IMR-90 (cell line): ENCODE measurements around the gene PPARD. TPM values are rescaled to one million over a fixed set of nuclear protein-coding genes. Genes with fewer than 3 reads are reported as not detected.
A peak's percentile ranks its signal among the peaks of the same experiment; 100 is the strongest.

Experiments used
- ATAC-seq: fragments of 200-7000 bp; cut with Tn5 transposase; 2 replicates; pipeline ENCODE4 v1.9.1; 2020; ENCODE audit warnings: low read depth, mild to moderate bottlenecking, moderate library complexity
- BruUV-seq: library from RNA; stranded (reverse); fragments of 400-500 nt; replicated peaks from 2 replicates; lab custom pipeline; 2021; lab: Mats Ljungman, UMichigan
- CTCF ChIA-PET: fragments of 300-600 bp; formaldehyde crosslinking; extraction: SDS; loops from one replicate; lab custom pipeline; 2021; ENCODE audit warnings: antibody characterized with exemption; lab: Yijun Ruan, JAX
- POLR2A ChIA-PET: fragments of 300-600 bp; sonication (Branson Sonifier 250); formaldehyde crosslinking; loops from one replicate; lab custom pipeline; 2022; ENCODE audit warnings: antibody characterized with exemption; ENCODE audit not compliant: unreplicated experiment; lab: Charles Lee
- DNase-seq: peaks from one replicate; pipeline ENCODE4 v3.0.0; 2013
- H2AFZ ChIP-seq: replicated peaks from 2 replicates; pipeline ENCODE3; 2013; ENCODE audit warnings: low read length, mild to moderate bottlenecking; ENCODE audit not compliant: poor library complexity
- H2AK5ac ChIP-seq: 2 replicates; pipeline ENCODE4 v1.6.1; 2013; ENCODE audit warnings: low read depth, low read length, inconsistent platforms
- H2AK9ac ChIP-seq: replicated peaks from 2 replicates; pipeline ENCODE3; 2013; ENCODE audit warnings: mild to moderate bottlenecking, low read depth, low read length, moderate library complexity; ENCODE audit not compliant: poor library complexity
- H2BK120ac ChIP-seq: 2 replicates; pipeline ENCODE4 v1.6.1; 2013; ENCODE audit warnings: low read depth, low read length, inconsistent platforms
- H2BK15ac ChIP-seq: 3 replicates; pipeline ENCODE4 v1.6.1; 2013; ENCODE audit warnings: low read depth, low read length, inconsistent platforms
- H2BK20ac ChIP-seq: 2 replicates; pipeline ENCODE4 v1.6.1; 2013; ENCODE audit warnings: low read depth, mild to moderate bottlenecking, inconsistent platforms, low read length, moderate library complexity
- H2BK5ac ChIP-seq: 2 replicates; pipeline ENCODE4 v1.6.1; 2013; ENCODE audit warnings: mild to moderate bottlenecking, low read depth, low read length, inconsistent platforms; ENCODE audit not compliant: poor library complexity, severe bottlenecking
- H3K14ac ChIP-seq: replicated peaks from 2 replicates; pipeline ENCODE4 v1.6.1; 2013; ENCODE audit warnings: low read depth, low read length, inconsistent platforms
- H3K18ac ChIP-seq: 2 replicates; pipeline ENCODE4 v1.6.1; 2013; ENCODE audit warnings: low read depth, low read length, control low read depth
- H3K23ac ChIP-seq: 2 replicates; pipeline ENCODE4 v1.6.1; 2013; ENCODE audit warnings: low read depth, low read length, inconsistent platforms
- H3K27ac ChIP-seq: 2 replicates; pipeline ENCODE4 v1.5.1; 2013; ENCODE audit warnings: mild to moderate bottlenecking, control low read depth, low read length; ENCODE audit not compliant: insufficient read depth
- H3K27me3 ChIP-seq: 2 replicates; pipeline ENCODE4 v1.6.1; 2013; ENCODE audit warnings: low read length; ENCODE audit not compliant: control insufficient read depth, insufficient read depth
- H3K36me3 ChIP-seq: 2 replicates; pipeline ENCODE4 v1.6.1; 2013; ENCODE audit warnings: low read length, mixed read lengths; ENCODE audit not compliant: control insufficient read depth, insufficient read depth
- H3K4ac ChIP-seq: 2 replicates; pipeline ENCODE4 v1.6.1; 2013; ENCODE audit warnings: low read depth, low read length, inconsistent platforms
- H3K4me1 ChIP-seq: 2 replicates; pipeline ENCODE4 v1.6.1; 2013; ENCODE audit warnings: low read length, mixed read lengths; ENCODE audit not compliant: control insufficient read depth, insufficient read depth
- H3K4me2 ChIP-seq: 2 replicates; pipeline ENCODE4 v1.6.1; 2013; ENCODE audit warnings: low read depth, mild to moderate bottlenecking, control low read depth, low read length, moderate library complexity
- H3K4me3 ChIP-seq: 2 replicates; pipeline ENCODE4 v1.5.1; 2013; ENCODE audit warnings: low read depth, mild to moderate bottlenecking, control low read depth, low read length, moderate library complexity; ENCODE audit not compliant: insufficient read depth
- H3K56ac ChIP-seq: 2 replicates; pipeline ENCODE4 v1.6.1; 2013; ENCODE audit warnings: low read length, inconsistent platforms; ENCODE audit not compliant: insufficient read depth; ENCODE audit errors: extremely low read depth
- H3K79me1 ChIP-seq, 2 experiments: 2 replicates each; pipeline ENCODE4 v1.6.1; 2013; ENCODE audit warnings: low read length in 2 of 2, inconsistent platforms in 1 of 2, low read depth in 1 of 2
- H3K9ac ChIP-seq: 2 replicates; pipeline ENCODE4 v1.6.1; 2013; ENCODE audit warnings: low read depth, low read length, control low read depth
- H3K9me1 ChIP-seq: 2 replicates; pipeline ENCODE4 v1.6.1; 2013; ENCODE audit warnings: low read length, inconsistent platforms; ENCODE audit not compliant: insufficient read depth
- H3K9me3 ChIP-seq: 2 replicates; pipeline ENCODE4 v1.6.1; 2013; ENCODE audit warnings: low read length; ENCODE audit not compliant: control insufficient read depth, insufficient read depth
- H4K20me1 ChIP-seq: 2 replicates; pipeline ENCODE4 v1.6.1; 2013; ENCODE audit warnings: low read length, inconsistent platforms; ENCODE audit not compliant: insufficient read depth
- H4K5ac ChIP-seq: 2 replicates; pipeline ENCODE4 v1.6.1; 2013; ENCODE audit warnings: mild to moderate bottlenecking, low read depth, low read length, control low read depth
- H4K8ac ChIP-seq, 2 experiments: 2 replicates each; pipeline ENCODE4 v1.6.1; 2013; ENCODE audit warnings: low read depth in 2 of 2, low read length in 2 of 2, control low read depth in 1 of 2, inconsistent platforms in 1 of 2
- H4K91ac ChIP-seq: 2 replicates; pipeline ENCODE4 v1.6.1; 2013; ENCODE audit warnings: low read depth, low read length, inconsistent platforms; ENCODE audit not compliant: insufficient read depth
- BHLHE40 ChIP-seq: fragments of 150-350 bp; IDR thresholded peaks from 2 replicates; pipeline ENCODE4 v1.6.1; 2016; ENCODE audit warnings: mild to moderate bottlenecking, low read depth, low read length
- CEBPB ChIP-seq: IDR thresholded peaks from 2 replicates; pipeline ENCODE4 v1.6.1; 2012; ENCODE audit warnings: low read depth, low read length, improper control_type of control experiment
- CHD1 ChIP-seq: IDR thresholded peaks from 2 replicates; pipeline ENCODE4 v1.6.1; 2012; ENCODE audit warnings: low read depth, low read length, improper control_type of control experiment
- CTCF ChIP-seq: conservative IDR thresholded peaks from 2 replicates; pipeline ENCODE4 v1.5.1; 2012; ENCODE audit warnings: mild to moderate bottlenecking, low read depth, low read length, improper control_type of control experiment
- ELK1 ChIP-seq: fragments of 150-350 bp; IDR thresholded peaks from 2 replicates; pipeline ENCODE4 v1.6.1; 2016; ENCODE audit warnings: low read depth, mild to moderate bottlenecking, low read length, moderate library complexity, borderline replicate concordance
- FOS ChIP-seq: fragments of 150-350 bp; IDR thresholded peaks from 2 replicates; pipeline ENCODE4 v1.6.1; 2016; ENCODE audit warnings: low read depth, low read length
- MAFK ChIP-seq: IDR thresholded peaks from 2 replicates; pipeline ENCODE4 v1.6.1; 2012; ENCODE audit warnings: low read depth, low read length, improper control_type of control experiment
- MAZ ChIP-seq: IDR thresholded peaks from 2 replicates; pipeline ENCODE4 v1.6.1; 2012; ENCODE audit warnings: low read depth, mild to moderate bottlenecking, low read length, improper control_type of control experiment, moderate library complexity, borderline replicate concordance
- NFE2L2 ChIP-seq: fragments of 150-350 bp; IDR thresholded peaks from 2 replicates; pipeline ENCODE4 v1.6.1; 2016; ENCODE audit warnings: low read depth, mild to moderate bottlenecking, low read length
- POLR2A ChIP-seq: IDR thresholded peaks from 2 replicates; pipeline ENCODE4 v1.6.1; 2012; ENCODE audit warnings: mild to moderate bottlenecking, low read depth, low read length
- RAD21 ChIP-seq: IDR thresholded peaks from 2 replicates; pipeline ENCODE4 v1.6.1; 2012; ENCODE audit warnings: low read length, improper control_type of control experiment
- RCOR1 ChIP-seq: IDR thresholded peaks from 2 replicates; pipeline ENCODE4 v1.6.1; 2012; ENCODE audit warnings: mild to moderate bottlenecking, low read length, improper control_type of control experiment; ENCODE audit not compliant: insufficient replicate concordance
- USF2 ChIP-seq: fragments of 150-350 bp; IDR thresholded peaks from 2 replicates; pipeline ENCODE4 v1.6.1; 2017; ENCODE audit warnings: mild to moderate bottlenecking, antibody characterized with exemption, low read length, low read depth
- WGBS, 2 experiments: methylation state at CpG; one replicate each; pipeline versions ENCODE4 v1.1.5 to v1.1.7; 2013; ENCODE audit warnings: missing lambda C conversion rate in 2 of 2; ENCODE audit not compliant: insufficient read length in 1 of 2; ENCODE audit errors: extremely low coverage in 2 of 2; 5-methylcytosine and 5-hydroxymethylcytosine counted together
- dilution Hi-C: fragments of 300-500 bp; cut with HindIII; formaldehyde crosslinking; loops from one replicate; pipeline ENCODE4 v1.14.3; 2018; ENCODE audit warnings: low sequenced_read_pairs; ENCODE audit not compliant: unreplicated experiment
- in situ Hi-C: fragments of 300-500 bp; cut with MboI; formaldehyde crosslinking; loops from 3 replicates; pipeline ENCODE4 v1.14.3; 2019; ENCODE audit warnings: low sequenced_read_pairs, inconsistent platforms, mixed read lengths
- intact Hi-C: fragments of 100-400 bp; cut with micrococcal nuclease; formaldehyde crosslinking; loops from 2 replicates; pipeline ENCODE4 v1.10.0; 2022
- polyA plus RNA-seq, 3 experiments: library from polyadenylated mRNA; depleted of rRNA; stranded (reverse); fragments of >200 nt; gene quantifications; 2 replicates each; pipeline ENCODE4 v1.2.3, GENCODE V29; 2012; ENCODE audit warnings: low replicate concordance in 1 of 3
- total RNA-seq: library from RNA; depleted of rRNA; stranded (reverse); fragments of >200 nt; gene quantifications from 2 replicates; pipeline ENCODE4 v1.2.3, GENCODE V29; 2012

The PPARD gene
- total and polyA plus RNA-seq, 2 of the 4 experiments (the other 2 are of a cell fraction): 10.4 to 69.0 TPM

GRCh38 chr6:35468181-35468979 is 126.0 kb downstream of the PPARD start, which contains the start of gene RPL10A:
TSS of gene RPL10A (plus strand) at chr6:35468401. CDS start at chr6:35468435, 34 bp downstream.
- POLR2A ChIA-PET: no interaction called here
- intact Hi-C loops: loop anchor here (1.0 to 5.0 kb wide), 2 partner anchors 126 to 171 kb away; partner anchors contain the start of genes DEF6 and PPARD
- peak within 1 kb of the TSS; percentile 88 for H3K9ac ChIP-seq
- H3K14ac ChIP-seq: peak within 1 kb of the TSS; percentile 94
- peak within 1 kb of the TSS; percentile 93 for H3K23ac ChIP-seq
- H2BK120ac ChIP-seq: peak within 1 kb of the TSS; percentile 69
- H2AK5ac ChIP-seq: peak within 1 kb of the TSS; percentile 93
- ATAC-seq: peak; percentile 88
- H3K27me3 ChIP-seq: no peaks in the 10 kb centered on the region
- peak within 1 kb of the TSS; percentile 71 for H2BK5ac ChIP-seq
- TSS peak; percentile 77 for BruUV-seq
- H3K79me1 ChIP-seq: peaks cover 7 to 37% of the 10 kb centered on the region in 2 experiments; a peak in 3 of 4 replicates
- H2BK20ac ChIP-seq: peak within 1 kb of the TSS; percentile 29; the same call in 1 of the 2 replicates
- WGBS, 2 experiments: 0% methylated on average over 38 of the region's 86 CpGs; no CpG with 5 or more reads in 1 of the 2 experiments
- peak within 1 kb of the TSS; percentile 44 for H3K56ac ChIP-seq
- dilution Hi-C loops: no loop called here
- peak within 1 kb of the TSS; percentile 47 for H4K5ac ChIP-seq
- H3K18ac ChIP-seq: 0 out of 2 replicates have a peak within 1 kb of the TSS, but pooled peaks have one; percentile 8
- peak within 1 kb of the TSS; percentile 71 for H3K4me3 ChIP-seq
- H3K9me3 ChIP-seq: no peaks in the 10 kb centered on the region
- no peak within 1 kb of the TSS for H2BK15ac ChIP-seq
- no peaks in the 10 kb centered on the region for H3K9me1 ChIP-seq
- CTCF ChIA-PET: interaction anchor here (0.9 to 1.2 kb wide), 2 partner anchors 49 to 125 kb away, joined by 3 read pairs; no protein-coding TSS in a partner anchor
- H4K20me1 ChIP-seq: peaks cover 51% of the 10 kb centered on the region
- peak; percentile 96 for DNase-seq
- H3K4me2 ChIP-seq: peak within 1 kb of the TSS; percentile 87
- in situ Hi-C loops: no loop called here
- peak within 1 kb of the TSS; percentile 98 for H2AFZ ChIP-seq
- H3K36me3 ChIP-seq: peaks cover 39% of the 10 kb centered on the region
- H4K8ac ChIP-seq: peak within 1 kb of the TSS; percentile 47 to 88
- peak within 1 kb of the TSS; percentile 99 for H2AK9ac ChIP-seq
- peaks cover 10% of the 10 kb centered on the region for H3K4me1 ChIP-seq
- H3K27ac ChIP-seq: peak within 1 kb of the TSS; percentile 79
- H4K91ac ChIP-seq: peak within 1 kb of the TSS; percentile 71
- peak within 1 kb of the TSS; percentile 83 for H3K4ac ChIP-seq
- TF ChIP-seq POLR2A (peak; percentile 99), ELK1 (no peak), RCOR1 (no peak), RAD21 (peak; percentile 89), CTCF (peak; percentile 99), MAZ (peak; percentile 74; the same call in 1 of the 2 replicates), USF2 (no peak), CEBPB (no peak), BHLHE40 (0 out of 2 replicates have a peak, but pooled peaks have one; percentile 24), MAFK (no peak), NFE2L2 (no peak), FOS (no peak), CHD1 (no peak)
